ENCODE results near the gene ADGRL3.

The ADGRL3 gene

DNA sequence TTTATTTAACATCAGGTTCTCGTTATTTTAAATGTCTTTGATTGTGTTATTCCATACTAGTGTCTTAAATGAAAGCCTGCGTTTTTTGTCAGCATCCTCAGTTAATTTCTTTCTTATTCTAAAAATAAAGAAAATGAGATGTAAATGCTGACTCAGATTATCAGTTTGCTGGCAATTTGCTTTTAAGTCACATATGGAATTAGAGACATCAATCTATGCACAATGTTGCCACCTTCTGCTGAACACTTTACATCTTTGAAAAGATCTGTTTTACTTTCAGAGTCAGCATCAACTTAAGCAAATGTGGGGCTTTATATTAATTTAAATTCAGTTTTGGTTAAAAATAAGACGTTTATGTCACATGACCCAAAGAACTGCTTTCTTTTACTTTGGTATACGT, 99.2 kb downstream of the ADGRL3 start:
- no peaks in the 10 kb centered on the region for H3K27me3 ChIP-seq (ENCODE audit: insufficient read depth, low read length)

GRCh38 chr4:61300266-61300844, 100.2 kb downstream of the ADGRL3 start:
- Histone ChIP-seq H3K27me3 (ENCODE audit: insufficient read depth, low read length) (no peaks in the 10 kb centered on the region), H3K4me3 (ENCODE audit: low read depth, low read length, poor library complexity, severe bottlenecking) (no peak overlapping the region), H4K20me1 (ENCODE audit: insufficient read depth, low read length) (no peaks in the 10 kb centered on the region), H3K27ac (ENCODE audit: low read depth, low read length, poor library complexity, severe bottlenecking) (no peak overlapping the region), H3K9ac (ENCODE audit: low read length) (no peak overlapping the region), H3K4me2 (ENCODE audit: low read length) (no peak overlapping the region), H3F3A (ENCODE audit: insufficient read depth, low read length) (no peaks in the 10 kb centered on the region), H3K79me2 (ENCODE audit: insufficient read depth, low read length) (no peaks in the 10 kb centered on the region), H3K36me3 (ENCODE audit: insufficient read depth, low read length) (no peaks in the 10 kb centered on the region), H3K9me3 (ENCODE audit: low read length) (no peaks in the 10 kb centered on the region), H3K4me1 (ENCODE audit: insufficient read depth, low read length, severe bottlenecking) (no peaks in the 10 kb centered on the region), H2AFZ (ENCODE audit: low read length) (no peak overlapping the region), H3K9me2 (ENCODE audit: low read depth, low read length) (no peaks in the 10 kb centered on the region)
- TF ChIP-seq EZH2 (IDR thresholded peaks at IDR 0.05; ENCODE audit: borderline replicate concordance, low read length) (no peak), CTCF (IDR thresholded peaks at IDR 0.05; ENCODE audit: low read length) (no peak)

More for the DNA sequence above, 99.2 kb downstream of the ADGRL3 start:
- Histone ChIP-seq H3K36me3 (ENCODE audit: insufficient read depth, low read length) (no peaks in the 10 kb centered on the region), H3K9me2 (ENCODE audit: low read depth, low read length) (no peaks in the 10 kb centered on the region), H3K4me3 (ENCODE audit: low read depth, low read length, poor library complexity, severe bottlenecking) (no peak overlapping the region), H3K9ac (ENCODE audit: low read length) (no peak overlapping the region), H3K4me2 (ENCODE audit: low read length) (no peak overlapping the region), H3K79me2 (ENCODE audit: insufficient read depth, low read length) (no peaks in the 10 kb centered on the region), H4K20me1 (ENCODE audit: insufficient read depth, low read length) (no peaks in the 10 kb centered on the region), H3K4me1 (ENCODE audit: insufficient read depth, low read length, severe bottlenecking) (no peaks in the 10 kb centered on the region), H3F3A (ENCODE audit: insufficient read depth, low read length) (no peaks in the 10 kb centered on the region), H2AFZ (ENCODE audit: low read length) (no peak overlapping the region), H3K9me3 (ENCODE audit: low read length) (no peaks in the 10 kb centered on the region), H3K27ac (ENCODE audit: low read depth, low read length, poor library complexity, severe bottlenecking) (no peak overlapping the region)
- TF ChIP-seq CTCF (IDR thresholded peaks at IDR 0.05; ENCODE audit: low read length) (no peak), EZH2 (IDR thresholded peaks at IDR 0.05; ENCODE audit: borderline replicate concordance, low read length) (no peak)

GRCh38 chr4:61301271-61301670, 101.1 kb downstream of the ADGRL3 start:
- H3K9me2 ChIP-seq (ENCODE audit: low read depth, low read length) = no peaks in the 10 kb centered on the region
- no peaks in the 10 kb centered on the region for H3K9me3 ChIP-seq (ENCODE audit: low read length)
- no peak overlapping the region for H2AFZ ChIP-seq (ENCODE audit: low read length)
- no peak overlapping the region for H3K4me2 ChIP-seq (ENCODE audit: low read length)
- H3K27me3 ChIP-seq (ENCODE audit: insufficient read depth, low read length) = no peaks in the 10 kb centered on the region
- H3K27ac ChIP-seq (ENCODE audit: low read depth, low read length, poor library complexity, severe bottlenecking) = no peak overlapping the region
- no peak overlapping the region for H3K9ac ChIP-seq (ENCODE audit: low read length)
- no peak overlapping the region for H3K4me3 ChIP-seq (ENCODE audit: low read depth, low read length, poor library complexity, severe bottlenecking)
- no peaks in the 10 kb centered on the region for H3K4me1 ChIP-seq (ENCODE audit: insufficient read depth, low read length, severe bottlenecking)
- H4K20me1 ChIP-seq (ENCODE audit: insufficient read depth, low read length) = no peaks in the 10 kb centered on the region
- TF ChIP-seq CTCF (IDR thresholded peaks at IDR 0.05; ENCODE audit: low read length) (no peak), EZH2 (IDR thresholded peaks at IDR 0.05; ENCODE audit: borderline replicate concordance, low read length) (no peak)
- no peaks in the 10 kb centered on the region for H3K36me3 ChIP-seq (ENCODE audit: insufficient read depth, low read length)
- no peaks in the 10 kb centered on the region for H3F3A ChIP-seq (ENCODE audit: insufficient read depth, low read length)
- no peaks in the 10 kb centered on the region for H3K79me2 ChIP-seq (ENCODE audit: insufficient read depth, low read length)

Data from OCI-LY1 (cell line).